Measurements from ENCODE around the gene EPHB1.

EPHB1 gene

DNA sequence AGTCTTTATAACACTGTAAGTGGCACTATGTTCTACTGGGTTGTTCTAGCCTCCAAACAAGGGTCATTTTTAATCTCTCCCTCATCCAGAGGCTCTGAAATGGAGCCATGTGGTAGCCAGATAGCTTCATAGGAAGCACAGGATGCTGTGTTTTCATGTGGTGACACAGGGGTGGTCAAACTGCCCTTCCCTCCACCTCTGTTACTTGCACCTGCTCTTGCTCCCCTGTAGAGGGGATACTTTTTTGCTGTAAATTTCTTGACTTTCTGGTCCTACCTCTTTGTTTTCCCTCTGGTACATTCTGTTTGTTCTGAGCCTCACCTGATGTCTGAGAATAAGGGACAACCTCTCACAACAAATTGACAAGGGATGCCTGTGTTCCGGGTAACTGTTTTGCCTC, 76.8 kb downstream of the EPHB1 start:
- TF ChIP-seq TOX (CRISPR knock-in tag; IDR thresholded peaks at IDR 0.05; ENCODE audit: borderline replicate concordance) = no peak
- TF ChIP-seq BACH2 (CRISPR knock-in tag; IDR thresholded peaks at IDR 0.05; ENCODE audit: borderline replicate concordance) = no peak
- no peak for TF ChIP-seq ZFP3 (CRISPR knock-in tag; IDR thresholded peaks at IDR 0.05)
- no peak for ATAC-seq

DNA sequence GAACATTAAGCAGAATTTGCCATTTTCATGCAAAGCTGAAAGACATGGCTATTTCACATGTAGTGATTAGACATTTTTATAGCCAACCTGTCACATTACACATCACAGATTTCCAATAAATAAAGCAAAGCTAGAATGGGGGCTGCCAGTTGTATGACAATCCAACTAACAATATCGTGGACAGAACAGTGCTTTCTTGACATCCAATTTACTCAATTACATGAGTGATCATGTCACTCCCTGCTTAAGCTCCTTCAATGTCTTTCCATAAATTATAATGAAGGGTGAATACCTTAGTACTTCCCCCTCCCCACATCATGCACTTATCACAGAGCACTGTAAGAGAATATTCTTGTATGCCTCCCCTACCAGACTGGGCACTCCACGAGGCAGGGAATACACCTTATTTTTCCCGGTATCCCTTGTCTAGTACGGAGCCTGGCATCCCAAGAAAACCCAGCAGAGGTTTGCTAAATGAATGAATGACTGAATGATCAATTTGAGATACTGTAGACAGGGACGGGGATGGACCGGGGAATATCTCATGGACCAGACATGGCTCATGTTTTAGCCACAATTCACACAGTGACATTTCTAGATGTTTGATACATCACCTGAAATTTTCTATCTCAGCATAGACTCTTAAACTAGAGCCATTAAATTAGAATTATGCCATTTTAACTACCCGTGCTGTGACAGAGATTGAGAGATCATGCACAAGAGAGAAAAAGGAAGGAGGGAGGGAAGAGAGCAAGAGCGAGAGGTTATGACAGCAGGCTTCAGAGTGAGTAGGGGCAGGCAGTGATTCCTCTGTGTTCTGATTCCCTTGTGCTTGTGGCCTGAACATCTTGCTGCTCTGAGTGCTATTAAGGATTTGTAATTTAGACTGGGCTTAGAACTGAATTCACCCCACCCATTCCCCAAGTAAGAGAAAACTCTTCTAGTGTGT, 77.7 kb downstream of the EPHB1 start:
- TF ChIP-seq ARNTL (CRISPR knock-in tag; IDR thresholded peaks at IDR 0.05; ENCODE audit: borderline replicate concordance, low read depth) (no peak), OSR1 (CRISPR knock-in tag; IDR thresholded peaks at IDR 0.05) (no peak), ISL1 (CRISPR knock-in tag; IDR thresholded peaks at IDR 0.05) (no peak), ZNF8 (CRISPR knock-in tag; IDR thresholded peaks at IDR 0.05) (no peak), CSDC2 (CRISPR knock-in tag; IDR thresholded peaks at IDR 0.05) (no peak), RARB (CRISPR knock-in tag; IDR thresholded peaks at IDR 0.05) (no peak), ZFP3 (CRISPR knock-in tag; IDR thresholded peaks at IDR 0.05) (no peak), ESRRG (CRISPR knock-in tag; IDR thresholded peaks at IDR 0.05) (no peak), PPARA (CRISPR knock-in tag; IDR thresholded peaks at IDR 0.05; ENCODE audit: borderline replicate concordance) (no peak)
- TF ChIP-seq, protein P1, sequence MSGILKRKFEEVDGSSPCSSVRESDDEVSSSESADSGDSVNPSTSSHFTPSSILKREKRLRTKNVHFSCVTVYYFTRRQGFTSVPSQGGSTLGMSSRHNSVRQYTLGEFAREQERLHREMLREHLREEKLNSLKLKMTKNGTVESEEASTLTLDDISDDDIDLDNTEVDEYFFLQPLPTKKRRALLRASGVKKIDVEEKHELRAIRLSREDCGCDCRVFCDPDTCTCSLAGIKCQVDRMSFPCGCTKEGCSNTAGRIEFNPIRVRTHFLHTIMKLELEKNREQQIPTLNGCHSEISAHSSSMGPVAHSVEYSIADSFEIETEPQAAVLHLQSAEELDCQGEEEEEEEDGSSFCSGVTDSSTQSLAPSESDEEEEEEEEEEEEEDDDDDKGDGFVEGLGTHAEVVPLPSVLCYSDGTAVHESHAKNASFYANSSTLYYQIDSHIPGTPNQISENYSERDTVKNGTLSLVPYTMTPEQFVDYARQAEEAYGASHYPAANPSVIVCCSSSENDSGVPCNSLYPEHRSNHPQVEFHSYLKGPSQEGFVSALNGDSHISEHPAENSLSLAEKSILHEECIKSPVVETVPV (CRISPR knock-in tag; IDR thresholded peaks at IDR 0.05) = no peak
- TF ChIP-seq, protein P2, sequence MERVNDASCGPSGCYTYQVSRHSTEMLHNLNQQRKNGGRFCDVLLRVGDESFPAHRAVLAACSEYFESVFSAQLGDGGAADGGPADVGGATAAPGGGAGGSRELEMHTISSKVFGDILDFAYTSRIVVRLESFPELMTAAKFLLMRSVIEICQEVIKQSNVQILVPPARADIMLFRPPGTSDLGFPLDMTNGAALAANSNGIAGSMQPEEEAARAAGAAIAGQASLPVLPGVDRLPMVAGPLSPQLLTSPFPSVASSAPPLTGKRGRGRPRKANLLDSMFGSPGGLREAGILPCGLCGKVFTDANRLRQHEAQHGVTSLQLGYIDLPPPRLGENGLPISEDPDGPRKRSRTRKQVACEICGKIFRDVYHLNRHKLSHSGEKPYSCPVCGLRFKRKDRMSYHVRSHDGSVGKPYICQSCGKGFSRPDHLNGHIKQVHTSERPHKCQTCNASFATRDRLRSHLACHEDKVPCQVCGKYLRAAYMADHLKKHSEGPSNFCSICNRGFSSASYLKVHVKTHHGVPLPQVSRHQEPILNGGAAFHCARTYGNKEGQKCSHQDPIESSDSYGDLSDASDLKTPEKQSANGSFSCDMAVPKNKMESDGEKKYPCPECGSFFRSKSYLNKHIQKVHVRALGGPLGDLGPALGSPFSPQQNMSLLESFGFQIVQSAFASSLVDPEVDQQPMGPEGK (CRISPR knock-in tag; IDR thresholded peaks at IDR 0.05; ENCODE audit: borderline replicate concordance) = no peak
- TF ChIP-seq, protein P3, sequence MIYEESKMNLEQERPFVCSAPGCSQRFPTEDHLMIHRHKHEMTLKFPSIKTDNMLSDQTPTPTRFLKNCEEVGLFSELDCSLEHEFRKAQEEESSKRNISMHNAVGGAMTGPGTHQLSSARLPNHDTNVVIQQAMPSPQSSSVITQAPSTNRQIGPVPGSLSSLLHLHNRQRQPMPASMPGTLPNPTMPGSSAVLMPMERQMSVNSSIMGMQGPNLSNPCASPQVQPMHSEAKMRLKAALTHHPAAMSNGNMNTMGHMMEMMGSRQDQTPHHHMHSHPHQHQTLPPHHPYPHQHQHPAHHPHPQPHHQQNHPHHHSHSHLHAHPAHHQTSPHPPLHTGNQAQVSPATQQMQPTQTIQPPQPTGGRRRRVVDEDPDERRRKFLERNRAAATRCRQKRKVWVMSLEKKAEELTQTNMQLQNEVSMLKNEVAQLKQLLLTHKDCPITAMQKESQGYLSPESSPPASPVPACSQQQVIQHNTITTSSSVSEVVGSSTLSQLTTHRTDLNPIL (CRISPR knock-in tag; IDR thresholded peaks at IDR 0.05; ENCODE audit: low read depth) = no peak
- TF ChIP-seq, protein P4, sequence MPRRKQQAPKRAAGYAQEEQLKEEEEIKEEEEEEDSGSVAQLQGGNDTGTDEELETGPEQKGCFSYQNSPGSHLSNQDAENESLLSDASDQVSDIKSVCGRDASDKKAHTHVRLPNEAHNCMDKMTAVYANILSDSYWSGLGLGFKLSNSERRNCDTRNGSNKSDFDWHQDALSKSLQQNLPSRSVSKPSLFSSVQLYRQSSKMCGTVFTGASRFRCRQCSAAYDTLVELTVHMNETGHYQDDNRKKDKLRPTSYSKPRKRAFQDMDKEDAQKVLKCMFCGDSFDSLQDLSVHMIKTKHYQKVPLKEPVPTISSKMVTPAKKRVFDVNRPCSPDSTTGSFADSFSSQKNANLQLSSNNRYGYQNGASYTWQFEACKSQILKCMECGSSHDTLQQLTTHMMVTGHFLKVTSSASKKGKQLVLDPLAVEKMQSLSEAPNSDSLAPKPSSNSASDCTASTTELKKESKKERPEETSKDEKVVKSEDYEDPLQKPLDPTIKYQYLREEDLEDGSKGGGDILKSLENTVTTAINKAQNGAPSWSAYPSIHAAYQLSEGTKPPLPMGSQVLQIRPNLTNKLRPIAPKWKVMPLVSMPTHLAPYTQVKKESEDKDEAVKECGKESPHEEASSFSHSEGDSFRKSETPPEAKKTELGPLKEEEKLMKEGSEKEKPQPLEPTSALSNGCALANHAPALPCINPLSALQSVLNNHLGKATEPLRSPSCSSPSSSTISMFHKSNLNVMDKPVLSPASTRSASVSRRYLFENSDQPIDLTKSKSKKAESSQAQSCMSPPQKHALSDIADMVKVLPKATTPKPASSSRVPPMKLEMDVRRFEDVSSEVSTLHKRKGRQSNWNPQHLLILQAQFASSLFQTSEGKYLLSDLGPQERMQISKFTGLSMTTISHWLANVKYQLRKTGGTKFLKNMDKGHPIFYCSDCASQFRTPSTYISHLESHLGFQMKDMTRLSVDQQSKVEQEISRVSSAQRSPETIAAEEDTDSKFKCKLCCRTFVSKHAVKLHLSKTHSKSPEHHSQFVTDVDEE (CRISPR knock-in tag; IDR thresholded peaks at IDR 0.05) = no peak
- no peak for ATAC-seq

DNA sequence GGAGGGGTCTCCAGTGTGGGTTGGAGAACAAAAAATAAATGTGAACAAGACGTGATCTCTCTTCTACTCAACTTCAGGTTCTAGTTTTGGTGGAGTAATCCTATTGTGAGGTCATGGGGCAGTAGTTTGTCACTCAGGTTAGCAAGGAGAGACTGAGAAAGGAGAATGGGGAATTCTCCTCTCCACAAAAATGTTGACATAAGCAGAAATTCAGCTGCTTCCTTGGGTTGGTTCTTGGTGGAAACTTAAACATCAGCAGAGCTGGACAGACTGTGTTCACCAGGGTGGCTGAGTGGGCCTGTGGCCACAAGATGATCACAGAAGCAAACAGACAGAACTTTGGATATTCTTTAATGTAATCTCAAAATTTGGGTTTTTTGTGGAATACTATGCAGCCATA, 78.7 kb downstream of the EPHB1 start:
- no peak for ATAC-seq
- TF ChIP-seq PPARA (CRISPR knock-in tag; IDR thresholded peaks at IDR 0.05; ENCODE audit: borderline replicate concordance) (no peak), CSDC2 (CRISPR knock-in tag; IDR thresholded peaks at IDR 0.05) (no peak), ZNF70 (CRISPR knock-in tag; IDR thresholded peaks at IDR 0.05) (no peak)

DNA sequence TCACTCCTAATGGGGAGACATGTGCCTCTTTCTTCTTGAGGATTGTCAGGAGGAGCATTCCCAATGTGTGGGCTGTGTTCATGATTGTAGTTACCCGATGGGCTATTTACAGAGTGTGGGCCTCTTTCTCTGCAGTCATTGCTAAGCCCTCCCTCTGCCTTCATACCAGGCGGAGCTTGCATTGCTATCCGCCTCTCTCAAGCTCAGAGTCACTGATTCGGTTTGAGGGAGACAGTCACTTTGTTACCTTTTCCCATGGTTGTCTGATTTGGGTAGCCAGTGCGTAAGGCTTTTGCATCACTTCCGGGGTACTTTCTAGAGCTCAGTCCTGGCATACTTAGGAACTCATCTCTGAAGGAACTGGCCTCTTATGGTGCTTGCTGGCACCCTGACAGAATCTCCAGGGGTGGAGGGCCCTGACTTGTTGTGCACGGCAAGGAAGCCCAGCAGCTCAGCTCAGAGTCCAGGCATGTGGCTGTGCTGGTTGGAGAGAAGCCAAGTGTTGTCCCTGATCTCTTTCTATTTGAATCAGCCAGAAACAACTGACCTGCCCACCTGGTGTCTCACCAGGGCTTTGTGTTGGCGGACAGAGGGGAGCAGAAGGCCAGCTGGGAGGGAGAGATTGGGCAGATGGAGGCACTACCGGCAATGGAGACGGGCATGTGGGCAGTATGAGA, 79.8 kb downstream of the EPHB1 start:
- ATAC-seq = peak; percentile 34; the same call in 2 of the 3 replicates

More for the DNA sequence above, 79.8 kb downstream of the EPHB1 start:
- TF ChIP-seq, protein P5, sequence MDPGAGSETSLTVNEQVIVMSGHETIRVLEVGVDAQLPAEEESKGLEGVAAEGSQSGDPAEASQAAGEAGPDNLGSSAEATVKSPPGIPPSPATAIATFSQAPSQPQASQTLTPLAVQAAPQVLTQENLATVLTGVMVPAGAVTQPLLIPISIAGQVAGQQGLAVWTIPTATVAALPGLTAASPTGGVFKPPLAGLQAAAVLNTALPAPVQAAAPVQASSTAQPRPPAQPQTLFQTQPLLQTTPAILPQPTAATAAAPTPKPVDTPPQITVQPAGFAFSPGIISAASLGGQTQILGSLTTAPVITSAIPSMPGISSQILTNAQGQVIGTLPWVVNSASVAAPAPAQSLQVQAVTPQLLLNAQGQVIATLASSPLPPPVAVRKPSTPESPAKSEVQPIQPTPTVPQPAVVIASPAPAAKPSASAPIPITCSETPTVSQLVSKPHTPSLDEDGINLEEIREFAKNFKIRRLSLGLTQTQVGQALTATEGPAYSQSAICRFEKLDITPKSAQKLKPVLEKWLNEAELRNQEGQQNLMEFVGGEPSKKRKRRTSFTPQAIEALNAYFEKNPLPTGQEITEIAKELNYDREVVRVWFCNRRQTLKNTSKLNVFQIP (CRISPR knock-in tag; IDR thresholded peaks at IDR 0.05; ENCODE audit: borderline replicate concordance, low read depth) = no peak
- TF ChIP-seq, protein P3 (CRISPR knock-in tag; IDR thresholded peaks at IDR 0.05; ENCODE audit: low read depth) = no peak

Data from SK-N-SH treated with all-trans-retinoic acid at 6 μM for 48 hours (cell line).